Erythroblast (primary cell): Measurements from ENCODE around the gene ZBTB8A.

Source experiments
- GATA1 ChIP-seq: IDR thresholded peaks from 2 replicates; pipeline ENCODE4 v1.6.1; 2011; ENCODE audit warnings: low read depth, mild to moderate bottlenecking, control low read depth, low read length, moderate library complexity
- POLR2A ChIP-seq: IDR thresholded peaks from 2 replicates; pipeline ENCODE4 v1.6.1; 2011; ENCODE audit warnings: mild to moderate bottlenecking, low read length

GRCh38 chr1:32508761-32509160 is 30.5 kb upstream of the ZBTB8A start:
- no peak for TF ChIP-seq POLR2A
- no peak for TF ChIP-seq GATA1
